Astrocyte (in vitro differentiated cells and primary cell): ENCODE data around the gene GEN1. TPM values are rescaled to one million over a fixed set of nuclear protein-coding genes. Genes with fewer than 3 reads are reported as not detected.
A peak's percentile ranks its signal among the peaks of the same experiment; 100 is the strongest.

Source experiments
- DNase-seq: peaks from one replicate; pipeline ENCODE4 v3.0.0-alpha.2; 2010; ENCODE audit warnings: low read depth
- FAIRE-seq: peaks from 2 replicates; lab custom pipeline; 2011; peaks lifted over from hg19 to GRCh38; lab: Jason Lieb, UNC
- H2AFZ ChIP-seq: 2 replicates; pipeline ENCODE4 v1.6.0; 2012; ENCODE audit warnings: low read depth, low read length, inconsistent platforms
- H3K27ac ChIP-seq: 2 replicates; pipeline ENCODE4 v1.5.1; 2011; ENCODE audit warnings: low read depth, low read length, inconsistent platforms
- H3K27me3 ChIP-seq: 2 replicates; pipeline ENCODE4 v1.6.0; 2011; ENCODE audit warnings: low read length, inconsistent platforms; ENCODE audit not compliant: insufficient read depth
- H3K36me3 ChIP-seq: 2 replicates; pipeline ENCODE4 v1.5.1; 2011; ENCODE audit warnings: low read length, inconsistent platforms; ENCODE audit not compliant: insufficient read depth
- H3K4me1 ChIP-seq: 2 replicates; pipeline ENCODE4 v1.5.1; 2011; ENCODE audit warnings: low read length, inconsistent platforms; ENCODE audit not compliant: insufficient read depth
- H3K4me2 ChIP-seq: 2 replicates; pipeline ENCODE4 v1.6.0; 2012; ENCODE audit warnings: low read length, inconsistent platforms
- H3K4me3 ChIP-seq: 2 replicates; pipeline ENCODE4 v1.5.1; 2011; ENCODE audit warnings: low read depth, mild to moderate bottlenecking, low read length, inconsistent platforms; ENCODE audit not compliant: insufficient read depth
- H3K79me2 ChIP-seq: 2 replicates; pipeline ENCODE4 v1.6.0; 2012; ENCODE audit warnings: mild to moderate bottlenecking, low read length, inconsistent platforms; ENCODE audit not compliant: insufficient read depth
- H3K9ac ChIP-seq: 2 replicates; pipeline ENCODE4 v1.6.0; 2012; ENCODE audit warnings: mild to moderate bottlenecking, low read length, inconsistent platforms
- H3K9me3 ChIP-seq: 2 replicates; pipeline ENCODE4 v1.5.1; 2012; ENCODE audit warnings: low read depth, mild to moderate bottlenecking, low read length, inconsistent platforms; ENCODE audit not compliant: insufficient read depth
- H4K20me1 ChIP-seq: 2 replicates; pipeline ENCODE4 v1.6.0; 2012; ENCODE audit warnings: low read length, inconsistent platforms; ENCODE audit not compliant: insufficient read depth
- H3K27ac Mint-ChIP-seq: one replicate; pipeline ENCODE4 v1.8.0; 2021; ENCODE audit warnings: mild to moderate bottlenecking, mixed read lengths; ENCODE audit not compliant: unreplicated experiment
- H3K27me3 Mint-ChIP-seq: one replicate; pipeline ENCODE4 v1.8.0; 2021; ENCODE audit warnings: low read depth, mixed read lengths; ENCODE audit not compliant: unreplicated experiment
- H3K36me3 Mint-ChIP-seq: one replicate; pipeline ENCODE4 v1.8.0; 2021; ENCODE audit warnings: low read depth, mixed read lengths; ENCODE audit not compliant: unreplicated experiment
- H3K4me1 Mint-ChIP-seq: one replicate; pipeline ENCODE4 v1.8.0; 2021; ENCODE audit warnings: low read depth, mixed read lengths; ENCODE audit not compliant: unreplicated experiment
- H3K4me3 Mint-ChIP-seq: one replicate; pipeline ENCODE4 v1.8.0; 2021; ENCODE audit warnings: mild to moderate bottlenecking, moderate library complexity, mixed read lengths; ENCODE audit not compliant: unreplicated experiment
- H3K9me3 Mint-ChIP-seq: one replicate; pipeline ENCODE4 v1.8.0; 2021; ENCODE audit warnings: mild to moderate bottlenecking, mixed read lengths; ENCODE audit not compliant: unreplicated experiment
- CTCF ChIP-seq: IDR thresholded peaks from 2 replicates; pipeline ENCODE4 v1.5.1; 2011; ENCODE audit warnings: low read depth, mild to moderate bottlenecking, inconsistent platforms, low read length, moderate library complexity; ENCODE audit not compliant: insufficient read depth
- EZH2 ChIP-seq: IDR thresholded peaks from 2 replicates; pipeline ENCODE4 v1.6.1; 2012; ENCODE audit warnings: mild to moderate bottlenecking, low read length, inconsistent platforms; ENCODE audit not compliant: insufficient read depth
- total RNA-seq: library from RNA; stranded (reverse); gene quantifications from 2 replicates; pipeline ENCODE4 v1.2.1, GENCODE V29; 2021

Gene GEN1
- total RNA-seq, 1 donor from 2014 or later = 9.1 TPM

GRCh38 chr2:17772532-17772931 is 18.6 kb downstream of the GEN1 start:
- Histone ChIP-seq H3K9me3 (no peaks in the 10 kb centered on the region), H3K79me2 (no peaks in the 10 kb centered on the region), H3K36me3 (peaks cover 19% of the 10 kb centered on the region), H3K4me1 (no peaks in the 10 kb centered on the region), H3K27me3 (no peaks in the 10 kb centered on the region), H2AFZ (no peak overlapping the region), H3K27ac (no peak overlapping the region), H4K20me1 (no peaks in the 10 kb centered on the region), H3K4me3 (no peak overlapping the region), H3K4me2 (no peak overlapping the region), H3K9ac (no peak overlapping the region)
- H3K4me3 Mint-ChIP-seq = no peak overlapping the region
- peaks cover 1% of the 10 kb centered on the region for H3K36me3 Mint-ChIP-seq
- TF ChIP-seq CTCF (no peak), EZH2 (no peak)
- no peak overlapping the region for H3K27ac Mint-ChIP-seq
- no peak for DNase-seq
- no peaks in the 10 kb centered on the region for H3K27me3 Mint-ChIP-seq
- no peaks in the 10 kb centered on the region for H3K4me1 Mint-ChIP-seq
- no peaks in the 10 kb centered on the region for H3K9me3 Mint-ChIP-seq
- no peak for FAIRE-seq

GRCh38 chr2:17780546-17780945 is 26.6 kb downstream of the GEN1 start:
- Mint-ChIP-seq H3K4me1 (peaks cover 3% of the 10 kb centered on the region), H3K4me3 (no peak overlapping the region), H3K27me3 (no peaks in the 10 kb centered on the region), H3K36me3 (peaks cover 1% of the 10 kb centered on the region), H3K9me3 (no peaks in the 10 kb centered on the region), H3K27ac (no peak overlapping the region)
- no peak overlapping the region for H3K27ac ChIP-seq
- no peak overlapping the region for H3K9ac ChIP-seq
- no peak overlapping the region for H2AFZ ChIP-seq
- no peaks in the 10 kb centered on the region for H3K27me3 ChIP-seq
- no peaks in the 10 kb centered on the region for H3K79me2 ChIP-seq
- no peak overlapping the region for H3K4me3 ChIP-seq
- H3K36me3 ChIP-seq = peaks cover 17% of the 10 kb centered on the region
- FAIRE-seq (no peak), DNase-seq (peak; percentile 34)
- H3K4me1 ChIP-seq = no peaks in the 10 kb centered on the region
- H3K9me3 ChIP-seq = no peaks in the 10 kb centered on the region
- no peak for TF ChIP-seq EZH2
- no peak for TF ChIP-seq CTCF
- H3K4me2 ChIP-seq = no peak overlapping the region
- H4K20me1 ChIP-seq = no peaks in the 10 kb centered on the region

- H3K4me2 ChIP-seq = no peak overlapping the region
- Mint-ChIP-seq H3K36me3 (no peaks in the 10 kb centered on the region), H3K27ac (no peak overlapping the region), H3K4me3 (no peak overlapping the region), H3K27me3 (no peaks in the 10 kb centered on the region), H3K9me3 (no peaks in the 10 kb centered on the region), H3K4me1 (peaks cover 3% of the 10 kb centered on the region)
- H3K27ac ChIP-seq = no peak overlapping the region
- H3K79me2 ChIP-seq = no peaks in the 10 kb centered on the region
- H3K9ac ChIP-seq = no peak overlapping the region
- H3K36me3 ChIP-seq = peaks cover 14% of the 10 kb centered on the region
- no peak overlapping the region for H2AFZ ChIP-seq
- no peak for TF ChIP-seq CTCF
- TF ChIP-seq EZH2 = no peak
- H3K4me3 ChIP-seq = no peak overlapping the region
- DNase-seq = no peak
- FAIRE-seq = no peak
- H3K4me1 ChIP-seq = no peaks in the 10 kb centered on the region
- H3K27me3 ChIP-seq = no peaks in the 10 kb centered on the region
- no peaks in the 10 kb centered on the region for H3K9me3 ChIP-seq
- no peaks in the 10 kb centered on the region for H4K20me1 ChIP-seq
Measured at GRCh38 chr2:17781482-17781881, 27.5 kb downstream of the GEN1 start.
